Stimulated activated CD8-positive, alpha-beta memory T cell treated with anti-CD3 and anti-CD28 coated beads, Interleukin-12 subunit alpha, Interleukin-12 subunit beta, amount 100 ng/mL, for 24 hours (primary cell): Measurements from ENCODE around the gene UBXN6.

Experiments used
- DNase-seq: peaks from one replicate; pipeline ENCODE4 v3.0.0-alpha.2; 2020; ENCODE audit errors: extremely low read depth

The UBXN6 gene

GRCh38 chr19:4493104-4493928 lies 35.7 kb upstream of the UBXN6 start:
- no peak for DNase-seq

- no peak for DNase-seq
Measured at GRCh38 chr19:4492337-4493103, 34.9 kb upstream of the UBXN6 start.

DNA sequence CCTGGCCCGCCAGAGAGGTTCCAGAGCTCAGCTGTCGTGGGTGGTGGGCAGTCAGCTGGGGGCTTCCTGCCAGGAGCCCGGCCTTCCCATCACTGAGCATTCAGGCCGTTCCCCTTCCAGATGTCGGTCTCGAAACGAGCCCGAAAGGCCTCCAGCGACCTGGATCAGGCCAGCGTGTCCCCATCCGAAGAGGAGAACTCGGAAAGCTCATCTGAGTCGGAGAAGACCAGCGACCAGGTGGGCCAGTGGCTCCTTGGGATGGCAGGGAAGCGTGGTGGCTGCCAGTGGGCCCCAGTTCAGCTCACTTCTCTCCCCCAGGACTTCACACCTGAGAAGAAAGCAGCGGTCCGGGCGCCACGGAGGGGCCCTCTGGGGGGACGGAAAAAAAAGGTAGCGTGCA lies 33.9 kb upstream of the UBXN6 start:
- DNase-seq: no peak

DNA sequence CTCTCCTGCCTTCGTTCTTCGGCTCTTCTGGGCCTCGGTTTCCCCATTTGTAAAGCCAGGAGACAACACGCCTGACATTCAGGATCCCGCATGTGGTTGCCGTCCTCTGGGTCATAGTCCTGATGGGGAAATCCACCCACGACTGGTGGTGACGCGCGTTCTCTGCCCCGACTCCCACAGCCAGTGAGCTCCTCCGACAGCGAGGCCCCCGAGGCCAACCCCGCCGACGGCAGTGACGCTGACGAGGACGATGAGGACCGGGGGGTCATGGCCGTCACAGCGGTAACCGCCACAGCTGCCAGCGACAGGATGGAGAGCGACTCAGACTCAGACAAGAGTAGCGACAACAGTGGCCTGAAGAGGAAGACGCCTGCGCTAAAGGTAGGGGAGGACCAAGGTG lies 30.9 kb upstream of the UBXN6 start:
- no peak for DNase-seq

GRCh38 chr19:4487572-4487971 lies 30.0 kb upstream of the UBXN6 start:
- no peak for DNase-seq

DNA sequence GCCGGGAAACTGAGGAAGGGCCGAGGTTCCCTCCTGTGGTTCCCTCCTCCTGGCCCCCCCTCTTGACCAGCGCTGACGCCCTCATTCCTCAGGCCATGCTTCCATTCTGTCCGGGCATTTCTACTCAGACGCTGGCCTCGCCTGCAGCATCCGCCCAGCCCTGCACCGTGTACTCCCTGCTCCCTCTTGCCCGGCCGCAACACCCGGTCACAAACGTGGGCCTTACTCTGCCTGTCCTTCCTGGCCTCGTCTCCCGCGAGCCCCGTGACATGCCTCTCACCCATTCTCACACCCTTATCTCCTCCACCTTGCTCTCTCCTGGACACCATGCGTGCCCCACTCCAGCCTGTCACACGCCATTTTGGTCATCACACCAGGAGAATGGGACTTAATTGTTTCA lies 25.8 kb upstream of the UBXN6 start:
- DNase-seq: no peak

GRCh38 chr19:4482721-4483364 lies 25.2 kb upstream of the UBXN6 start:
- DNase-seq: no peak

GRCh38 chr19:4477034-4477801 lies 19.6 kb upstream of the UBXN6 start:
- DNase-seq: no peak

DNA sequence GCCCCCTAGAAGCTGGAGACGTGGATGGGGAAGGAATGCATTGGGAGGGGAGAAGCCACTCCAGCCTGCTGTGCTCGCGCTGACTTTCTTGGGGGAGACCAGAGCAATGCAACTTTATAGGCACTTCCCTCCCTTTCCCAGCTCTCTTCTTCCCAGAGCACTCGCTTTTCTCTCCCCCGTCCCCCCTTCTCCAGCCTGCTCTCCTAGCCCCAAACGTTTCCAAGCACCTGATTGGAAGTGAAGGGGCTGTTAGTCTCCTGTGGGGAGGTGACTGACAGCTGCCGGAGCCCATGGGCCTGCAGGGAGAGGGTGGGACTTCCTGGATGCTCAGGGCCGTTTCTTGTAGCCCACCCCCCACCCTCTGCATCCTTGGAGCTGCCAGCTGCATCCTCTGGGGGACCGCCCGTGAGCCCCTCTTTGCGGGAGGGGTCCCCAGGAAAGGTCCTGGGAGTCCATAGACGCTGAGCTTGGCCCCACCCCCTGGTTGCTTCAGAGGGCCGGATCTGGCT lies 17.0 kb upstream of the UBXN6 start:
- no peak for DNase-seq

GRCh38 chr19:4473763-4474513 lies 16.3 kb upstream of the UBXN6 start:
- DNase-seq: no peak

- DNase-seq: no peak
Measured at GRCh38 chr19:4473011-4473762, 15.6 kb upstream of the UBXN6 start.

DNA sequence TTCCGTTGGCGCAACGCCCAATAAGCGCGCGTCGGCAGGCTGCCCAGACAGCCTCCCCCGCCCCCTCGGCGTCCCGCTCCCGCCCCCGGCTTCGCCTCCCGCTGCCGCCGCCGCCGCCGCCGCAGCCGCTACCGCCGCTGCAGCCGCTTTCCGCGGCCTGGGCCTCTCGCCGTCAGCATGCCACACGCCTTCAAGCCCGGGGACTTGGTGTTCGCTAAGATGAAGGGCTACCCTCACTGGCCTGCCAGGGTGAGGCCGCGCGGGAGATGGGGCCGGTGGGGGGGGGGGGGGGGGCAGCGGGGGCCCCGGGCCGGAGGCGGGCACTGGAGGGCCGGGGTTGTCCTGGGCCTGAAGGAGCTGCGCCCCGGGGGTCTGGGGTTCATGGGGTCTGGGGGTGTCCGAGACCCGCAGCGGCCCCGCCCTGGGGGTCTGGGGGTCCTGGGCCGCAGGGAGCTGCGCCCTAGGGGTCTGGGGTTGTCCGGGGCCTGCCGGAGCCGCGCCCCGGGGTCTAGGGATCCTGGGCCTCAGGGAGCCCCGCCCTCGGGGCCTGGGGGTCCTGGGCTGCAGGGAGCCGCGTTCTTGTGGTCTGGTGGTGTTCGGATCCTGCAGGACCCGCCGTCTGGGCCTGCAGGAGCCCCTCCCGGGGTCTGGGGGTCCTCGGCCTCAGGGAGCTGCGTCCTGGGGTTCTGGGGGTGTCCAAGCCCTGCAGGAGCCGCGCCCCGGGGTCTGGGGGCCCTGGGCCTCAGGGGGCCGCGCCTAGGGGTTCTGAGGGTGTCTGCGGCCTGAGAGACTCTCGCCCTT lies 14.8 kb upstream of the UBXN6 start, which contains the start of gene HDGFL2:
TSS of gene HDGFL2 (plus strand) at position 124 of the 801 bp plus-strand sequence. CDS start at position 178, 54 bp downstream.
- no peak for DNase-seq

DNA sequence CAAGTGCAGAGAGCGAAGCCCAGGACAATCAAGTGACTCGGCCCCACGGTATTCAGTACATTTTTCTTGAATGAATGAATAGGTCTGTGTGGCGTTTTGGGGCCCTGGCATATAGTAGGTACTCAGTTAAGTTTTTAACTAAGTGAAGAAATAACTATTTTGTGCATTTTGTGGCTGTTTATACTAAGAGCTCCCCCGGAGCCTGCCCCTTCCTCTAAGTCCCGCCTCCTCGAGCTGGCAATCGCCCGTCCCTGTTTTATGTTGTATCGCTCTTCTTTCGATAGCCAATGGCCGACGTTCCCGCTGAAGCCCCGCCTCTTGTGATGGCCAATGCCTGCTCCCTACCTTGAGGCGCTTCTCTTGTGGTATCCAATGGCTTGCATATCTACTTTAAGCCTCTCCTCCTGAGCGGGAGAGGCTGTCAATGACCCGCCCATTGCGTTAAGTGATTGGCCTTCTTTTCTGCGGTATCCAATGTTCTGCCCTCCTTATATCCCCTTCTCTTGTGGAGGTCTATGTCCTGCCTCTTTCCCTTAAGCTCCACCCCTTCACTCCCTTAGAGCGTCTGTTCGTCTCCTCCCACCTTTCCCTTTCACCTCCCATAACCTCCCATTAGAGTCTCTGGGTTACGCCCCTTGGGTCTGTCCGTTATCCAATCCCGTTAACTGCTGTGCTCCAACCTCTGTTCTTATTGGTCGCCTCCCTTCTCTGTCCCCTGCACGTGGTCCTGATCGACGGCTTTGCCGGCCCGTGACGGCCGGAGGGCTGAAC lies 14.0 kb upstream of the UBXN6 start:
- DNase-seq: peak; percentile 92

- DNase-seq: no peak
Measured at GRCh38 chr19:4467835-4468234, 10.2 kb upstream of the UBXN6 start.

- no peak for DNase-seq
Measured at GRCh38 chr19:4464815-4465581, 7.4 kb upstream of the UBXN6 start.

- DNase-seq: no peak
Measured at GRCh38 chr19:4456843-4457653, 546 bp downstream of the UBXN6 start.

DNA sequence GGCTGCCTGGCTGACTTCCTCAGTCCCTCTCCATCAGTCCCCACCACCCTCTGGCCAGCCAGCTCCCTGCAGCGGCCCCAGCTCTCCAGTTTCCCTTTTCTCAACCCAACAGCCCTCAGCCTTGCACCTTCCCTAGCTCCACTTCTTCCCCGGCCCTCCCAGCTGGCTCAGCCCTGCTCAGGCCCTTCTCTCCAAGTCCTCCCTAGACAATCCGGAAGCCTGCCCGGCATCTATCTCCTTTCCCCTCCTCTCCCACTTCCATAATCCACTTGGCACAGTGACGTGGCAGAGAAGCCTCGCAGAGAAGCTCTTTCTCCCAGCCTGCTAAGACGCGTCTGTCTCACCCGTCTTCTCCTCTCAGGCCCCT lies 1.1 kb downstream of the UBXN6 start:
- no peak for DNase-seq
